Fibroblast of pulmonary artery (primary cell): ENCODE results near the gene GAPDHS.

Source experiments
- DNase-seq: peaks from one replicate; pipeline ENCODE4 v3.0.0-alpha.2; 2010; ENCODE audit warnings: low read depth
- H3K4me3 ChIP-seq: replicated peaks from 2 replicates; pipeline ENCODE4 v1.5.1; 2011; ENCODE audit warnings: low read depth, mild to moderate bottlenecking, control low read depth, low read length, moderate library complexity
- CTCF ChIP-seq: IDR thresholded peaks from 2 replicates; pipeline ENCODE4 v1.5.1; 2011; ENCODE audit warnings: mild to moderate bottlenecking, control low read depth, low read length, inconsistent platforms; ENCODE audit errors: missing control alignments

GAPDHS gene

GRCh38 chr19:35524181-35524837 lies 8.9 kb upstream of the GAPDHS start:
- TF ChIP-seq CTCF: no peak
- no peak overlapping the region for H3K4me3 ChIP-seq
- DNase-seq: no peak

- no peak for DNase-seq
- no peak for TF ChIP-seq CTCF
- H3K4me3 ChIP-seq: no peak overlapping the region
Observed at GRCh38 chr19:35525873-35526272, 7.4 kb upstream of the GAPDHS start.

- no peak within 1 kb of the TSS for H3K4me3 ChIP-seq
- no peak for TF ChIP-seq CTCF
- peak; percentile 68 for DNase-seq
Observed at GRCh38 chr19:35528218-35529038, 4.8 kb upstream of the GAPDHS start, which contains the start of gene SBSN. TSS of gene SBSN (minus strand) at chr19:35528311. CDS start at chr19:35528281, 30 bp downstream.

- no peak overlapping the region for H3K4me3 ChIP-seq
- TF ChIP-seq CTCF: no peak
- no peak for DNase-seq
Observed at GRCh38 chr19:35529241-35530218, 3.7 kb upstream of the GAPDHS start.

- no peak for DNase-seq
- no peak overlapping the region for H3K4me3 ChIP-seq
- TF ChIP-seq CTCF: no peak
Observed at GRCh38 chr19:35531291-35531690, 2.0 kb upstream of the GAPDHS start.

- peak; percentile 25 for DNase-seq
- no peak for TF ChIP-seq CTCF
- no peak overlapping the region for H3K4me3 ChIP-seq
Observed at GRCh38 chr19:35533822-35534392, 651 bp downstream of the GAPDHS start.
